ENCODE data around the gene CPEB4. TPM values are rescaled to one million over a fixed set of nuclear protein-coding genes. Genes with fewer than 3 reads are reported as not detected.

Gene CPEB4
- total and polyA plus RNA-seq, 2 experiments from 2014 or later, result 5.9 to 10.2 TPM

- TF ChIP-seq REST (IDR thresholded peaks at IDR 0.05; ENCODE audit: unreplicated experiment), result no peak
Observed at GRCh38 chr5:173846929-173847501, 41.1 kb upstream of the CPEB4 start (continued).

- DNase-seq (ENCODE audit: low spot score) (no peak), ATAC-seq (no peak)
- Mint-ChIP-seq H3K9me3 (peaks cover 20% of the 10 kb centered on the region), H3K4me1 (no peaks in the 10 kb centered on the region), H3K27me3 (ENCODE audit: insufficient read depth, low read depth, poor library complexity) (peaks cover 10% of the 10 kb centered on the region), H3K27ac (no peak overlapping the region), H3K4me3 (no peak overlapping the region), H3K36me3 (ENCODE audit: low read depth) (peaks cover 5% of the 10 kb centered on the region; the same call in 1 of the 3 replicates)
- no peaks in the 10 kb centered on the region; the same call in 1 of the 2 replicates for H3K36me3 ChIP-seq (ENCODE audit: insufficient read depth)
- no peaks in the 10 kb centered on the region for H3K79me2 ChIP-seq (replicated peaks; ENCODE audit: insufficient read depth)
- H3K27me3 ChIP-seq (ENCODE audit: insufficient read depth), result no peaks in the 10 kb centered on the region
- H3K4me2 ChIP-seq, result no peak overlapping the region
- no peak overlapping the region for H3K4me3 ChIP-seq
- no peaks in the 10 kb centered on the region for H3F3A ChIP-seq (replicated peaks; ENCODE audit: low read depth)
- H2AFZ ChIP-seq, result no peak overlapping the region
- peak; percentile 90 for TF ChIP-seq ZNF331 (CRISPR knock-in tag; IDR thresholded peaks at IDR 0.05; ENCODE audit: low read depth)
- TF ChIP-seq CTCF (conservative IDR thresholded peaks at IDR 0.05; ENCODE audit: low read depth in 2 of 2), result no peak
- H3K9me2 ChIP-seq (ENCODE audit: insufficient read depth), result 0 out of 2 replicates have a peak, but pooled peaks cover 3% of the 10 kb centered on the region
- no peak overlapping the region for H3K27ac ChIP-seq (ENCODE audit: low read depth)
- no peaks in the 10 kb centered on the region for H3K4me1 ChIP-seq (ENCODE audit: insufficient read depth)
- H4K20me1 ChIP-seq (replicated peaks; ENCODE audit: insufficient read depth), result no peaks in the 10 kb centered on the region
Observed at GRCh38 chr5:173848986-173849596, 39.1 kb upstream of the CPEB4 start.

GRCh38 chr5:173849908-173850307 is 38.2 kb upstream of the CPEB4 start:
- Mint-ChIP-seq H3K27me3 (ENCODE audit: insufficient read depth, low read depth, poor library complexity) (peaks cover 13% of the 10 kb centered on the region), H3K4me3 (no peak overlapping the region), H3K27ac (no peak overlapping the region), H3K9me3 (peaks cover 20% of the 10 kb centered on the region), H3K4me1 (no peaks in the 10 kb centered on the region), H3K36me3 (ENCODE audit: low read depth) (peaks cover 5% of the 10 kb centered on the region; the same call in 1 of the 3 replicates)
- Histone ChIP-seq H3K4me2 (no peak overlapping the region), H3K4me3 (no peak overlapping the region), H3K9me2 (ENCODE audit: insufficient read depth) (0 out of 2 replicates have a peak, but pooled peaks cover 3% of the 10 kb centered on the region), H3K4me1 (ENCODE audit: insufficient read depth) (no peaks in the 10 kb centered on the region), H3K79me2 (replicated peaks; ENCODE audit: insufficient read depth) (no peaks in the 10 kb centered on the region), H3F3A (replicated peaks; ENCODE audit: low read depth) (no peaks in the 10 kb centered on the region), H3K36me3 (ENCODE audit: insufficient read depth) (no peaks in the 10 kb centered on the region; the same call in 1 of the 2 replicates), H4K20me1 (replicated peaks; ENCODE audit: insufficient read depth) (no peaks in the 10 kb centered on the region), H2AFZ (no peak overlapping the region), H3K27ac (ENCODE audit: low read depth) (no peak overlapping the region), H3K27me3 (ENCODE audit: insufficient read depth) (no peaks in the 10 kb centered on the region)
- DNase-seq (ENCODE audit: low spot score), result no peak
- ATAC-seq, result no peak
- TF ChIP-seq ETS1 (IDR thresholded peaks at IDR 0.05) (no peak), CTCF (conservative IDR thresholded peaks at IDR 0.05; ENCODE audit: low read depth in 2 of 2) (no peak), POLR2AphosphoS5 (IDR thresholded peaks at IDR 0.05; ENCODE audit: low read depth) (no peak), CREB1 (CRISPR knock-in tag; IDR thresholded peaks at IDR 0.05; ENCODE audit: low read depth) (no peak), NANOG (IDR thresholded peaks at IDR 0.05; ENCODE audit: borderline replicate concordance) (no peak), EZH2phosphoT487 (IDR thresholded peaks at IDR 0.05; ENCODE audit: unreplicated experiment) (no peak), REST (IDR thresholded peaks at IDR 0.05; ENCODE audit: unreplicated experiment) (no peak)
